ENCODE data around the gene ZNF80.

The ZNF80 gene

DNA sequence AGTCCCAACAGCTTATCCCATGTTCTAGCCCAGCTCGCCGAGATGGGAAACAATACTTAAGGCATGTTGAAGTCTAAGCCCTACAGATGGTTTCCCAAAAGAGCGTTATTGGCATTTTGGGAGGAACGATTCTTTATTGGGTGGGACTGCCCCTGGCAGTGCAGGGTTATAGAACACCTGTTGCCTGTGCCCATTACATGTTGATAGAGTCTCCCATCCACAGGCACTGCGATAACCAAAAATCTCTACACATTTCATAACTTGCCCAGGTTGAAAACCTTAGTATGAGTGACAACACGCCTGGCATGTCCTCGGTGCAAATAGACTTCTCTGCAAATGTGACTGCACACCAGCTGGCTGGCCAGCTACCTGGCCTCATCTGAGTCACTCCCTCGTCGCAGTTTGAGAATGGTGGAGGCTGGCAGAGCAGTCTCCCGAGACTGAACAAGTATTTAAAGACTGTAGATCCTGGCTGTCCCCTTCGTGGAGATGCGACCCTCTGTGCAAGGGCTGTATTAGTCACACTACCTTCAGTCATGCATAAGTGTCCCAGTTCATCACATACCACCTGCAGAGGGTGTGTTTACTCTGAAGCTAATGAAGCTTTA, 18.7 kb downstream of the ZNF80 start:
- Histone ChIP-seq H3K36me3 (ENCODE audit: insufficient read depth, low read depth, low read length) (no peaks in the 10 kb centered on the region), H3K4me1 (ENCODE audit: insufficient read depth, low read length) (peaks cover 17% of the 10 kb centered on the region; the same call in 1 of the 2 replicates), H3K27ac (ENCODE audit: low read length) (no peak overlapping the region), H3K27me3 (ENCODE audit: insufficient read depth, low read length) (no peaks in the 10 kb centered on the region), H3K9me3 (ENCODE audit: insufficient read depth, low read depth, low read length) (no peaks in the 10 kb centered on the region), H3K9ac (ENCODE audit: low read depth, low read length) (no peak overlapping the region), H3K4me3 (ENCODE audit: low read length) (no peak overlapping the region)

DNA sequence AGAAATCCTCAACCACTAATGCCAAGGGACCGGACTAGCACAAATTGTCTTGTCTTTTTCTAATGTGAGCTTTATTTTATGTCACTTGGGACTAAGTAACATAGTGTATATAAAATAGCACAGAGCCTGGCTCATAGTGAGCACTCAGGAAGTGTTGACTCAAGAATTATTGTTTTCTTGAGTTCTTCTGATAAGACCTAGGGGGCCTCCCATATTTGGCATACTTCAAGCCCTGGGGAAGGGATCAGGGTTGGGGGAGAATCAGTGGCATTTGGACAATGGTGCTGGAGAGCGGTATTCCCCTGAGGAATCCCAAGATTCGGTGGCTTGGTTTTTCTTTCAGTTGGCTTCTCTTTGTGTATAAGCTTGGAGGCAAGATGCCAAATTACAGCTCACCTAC, 19.4 kb downstream of the ZNF80 start:
- no peaks in the 10 kb centered on the region for H3K27me3 ChIP-seq (ENCODE audit: insufficient read depth, low read length)
- H3K4me3 ChIP-seq (ENCODE audit: low read length) = no peak overlapping the region
- H3K4me1 ChIP-seq (ENCODE audit: insufficient read depth, low read length) = peaks cover 23% of the 10 kb centered on the region
- H3K9ac ChIP-seq (ENCODE audit: low read depth, low read length) = no peak overlapping the region
- no peak overlapping the region for H3K27ac ChIP-seq (ENCODE audit: low read length)
- H3K9me3 ChIP-seq (ENCODE audit: insufficient read depth, low read depth, low read length) = no peaks in the 10 kb centered on the region
- no peaks in the 10 kb centered on the region for H3K36me3 ChIP-seq (ENCODE audit: insufficient read depth, low read depth, low read length)

DNA sequence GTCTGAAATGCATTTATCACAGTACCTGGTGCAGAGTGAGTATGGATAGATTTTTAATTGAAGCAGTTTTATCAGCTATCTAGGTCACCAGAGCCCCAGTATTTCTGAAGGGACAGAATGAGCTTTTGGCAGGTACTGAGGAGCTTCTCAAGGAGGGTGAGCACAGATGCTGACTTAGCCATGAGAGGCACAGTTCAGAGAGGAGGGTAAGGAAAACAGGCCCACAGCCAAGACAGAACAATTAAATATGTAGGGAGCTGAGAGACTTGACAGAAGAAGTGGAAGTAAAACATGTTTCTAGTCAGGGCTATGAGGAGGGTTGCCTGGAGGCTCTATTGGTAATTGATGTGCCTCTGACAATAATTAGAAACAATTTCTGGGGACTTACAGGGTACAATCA, 20.1 kb downstream of the ZNF80 start:
- Histone ChIP-seq H3K4me1 (ENCODE audit: insufficient read depth, low read length) (peaks cover 27% of the 10 kb centered on the region), H3K9me3 (ENCODE audit: insufficient read depth, low read depth, low read length) (no peaks in the 10 kb centered on the region), H3K4me3 (ENCODE audit: low read length) (no peak overlapping the region), H3K9ac (ENCODE audit: low read depth, low read length) (no peak overlapping the region), H3K27me3 (ENCODE audit: insufficient read depth, low read length) (no peaks in the 10 kb centered on the region), H3K27ac (ENCODE audit: low read length) (no peak overlapping the region), H3K36me3 (ENCODE audit: insufficient read depth, low read depth, low read length) (no peaks in the 10 kb centered on the region)

DNA sequence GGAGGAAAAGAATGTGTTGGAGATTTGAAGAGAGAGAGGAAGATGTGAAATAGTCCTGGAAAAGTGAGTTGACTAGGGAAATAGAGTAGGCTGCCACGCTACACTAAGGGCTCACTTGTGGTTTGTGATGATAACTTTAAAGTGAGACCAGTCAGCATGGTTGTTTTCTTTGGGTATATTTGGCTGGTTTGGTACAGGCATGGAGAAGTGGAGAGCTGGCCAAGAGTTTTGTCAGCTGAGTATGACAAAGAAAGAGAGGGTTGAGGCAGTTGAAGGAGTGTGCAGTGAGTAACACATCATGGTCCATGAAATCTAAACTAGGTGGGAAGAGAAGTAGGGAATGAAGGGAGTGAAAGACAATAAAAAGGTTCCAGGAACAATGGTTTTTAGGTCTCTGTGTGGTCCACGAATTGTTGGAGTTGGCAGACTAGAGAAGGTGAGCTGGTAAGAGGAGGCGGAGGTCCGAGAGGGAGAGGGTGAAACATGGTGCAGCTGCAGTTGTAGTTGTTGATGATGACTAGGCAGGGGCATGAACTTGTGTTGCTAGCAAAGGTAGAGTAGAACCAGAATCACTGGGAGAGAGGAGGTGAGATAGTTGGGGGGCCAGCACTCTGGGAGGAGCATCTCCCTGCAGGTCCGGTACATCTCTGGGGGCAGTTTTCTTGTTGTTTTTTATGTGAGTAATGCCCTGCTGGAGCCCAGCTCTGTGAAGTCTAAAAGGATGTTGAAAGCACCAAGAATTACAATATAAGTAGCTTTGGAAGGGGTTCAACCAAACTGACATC, 21.0 kb downstream of the ZNF80 start:
- no peak overlapping the region for H3K4me3 ChIP-seq (ENCODE audit: low read length)

DNA sequence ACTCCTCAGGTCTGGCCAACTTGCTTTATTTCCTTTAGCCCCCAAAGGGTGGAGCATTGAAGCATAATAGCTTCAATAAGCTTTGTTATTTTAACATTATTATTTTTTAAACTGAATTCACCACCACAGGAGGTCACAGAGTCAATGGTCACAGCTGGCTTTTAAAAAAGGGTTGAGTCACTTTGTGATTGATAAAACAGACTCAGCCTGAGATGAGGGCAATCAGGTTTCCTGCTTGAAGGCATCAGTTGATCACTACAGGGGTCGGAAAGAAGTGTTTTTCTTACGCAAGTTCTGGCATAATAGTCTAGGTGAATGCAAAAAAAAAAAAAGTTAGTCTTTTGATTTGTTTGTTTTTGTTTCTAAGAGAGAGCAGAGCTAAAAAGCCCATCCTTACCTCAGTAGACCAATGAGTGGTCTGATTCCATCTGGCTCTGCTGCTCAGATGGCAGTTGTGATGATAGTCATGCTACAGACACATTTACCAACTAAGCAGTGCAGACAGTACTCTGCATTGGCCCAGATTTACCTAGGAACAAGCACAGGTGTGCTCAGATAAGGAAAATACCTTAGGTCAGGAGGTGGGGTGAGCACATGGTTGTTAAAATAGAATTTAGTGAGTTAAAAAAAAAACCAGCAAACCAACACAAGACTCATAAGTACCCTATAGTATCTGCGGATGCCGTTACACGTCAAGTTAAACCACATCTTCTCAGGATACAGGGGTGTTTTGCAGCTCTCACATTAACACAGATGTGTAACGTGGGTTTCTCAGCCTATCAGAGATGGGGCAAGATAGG, 22.6 kb downstream of the ZNF80 start:
- Histone ChIP-seq H3K4me3 (ENCODE audit: low read length) (peak overlapping the region; percentile 32; the same call in 1 of the 2 replicates), H3K9ac (ENCODE audit: low read depth, low read length) (peak overlapping the region; percentile 23; the same call in 1 of the 2 replicates), H3K4me1 (ENCODE audit: insufficient read depth, low read length) (peaks cover 27% of the 10 kb centered on the region), H3K27me3 (ENCODE audit: insufficient read depth, low read length) (no peaks in the 10 kb centered on the region), H3K27ac (ENCODE audit: low read length) (no peak overlapping the region), H3K9me3 (ENCODE audit: insufficient read depth, low read depth, low read length) (no peaks in the 10 kb centered on the region), H3K36me3 (ENCODE audit: insufficient read depth, low read depth, low read length) (no peaks in the 10 kb centered on the region)

More for the DNA sequence above, 21.0 kb downstream of the ZNF80 start:
- no peak overlapping the region for H3K9ac ChIP-seq (ENCODE audit: low read depth, low read length)
- H3K27me3 ChIP-seq (ENCODE audit: insufficient read depth, low read length) = no peaks in the 10 kb centered on the region
- H3K36me3 ChIP-seq (ENCODE audit: insufficient read depth, low read depth, low read length) = no peaks in the 10 kb centered on the region
- peaks cover 27% of the 10 kb centered on the region for H3K4me1 ChIP-seq (ENCODE audit: insufficient read depth, low read length)
- H3K9me3 ChIP-seq (ENCODE audit: insufficient read depth, low read depth, low read length) = no peaks in the 10 kb centered on the region
- no peak overlapping the region for H3K27ac ChIP-seq (ENCODE audit: low read length)

DNA sequence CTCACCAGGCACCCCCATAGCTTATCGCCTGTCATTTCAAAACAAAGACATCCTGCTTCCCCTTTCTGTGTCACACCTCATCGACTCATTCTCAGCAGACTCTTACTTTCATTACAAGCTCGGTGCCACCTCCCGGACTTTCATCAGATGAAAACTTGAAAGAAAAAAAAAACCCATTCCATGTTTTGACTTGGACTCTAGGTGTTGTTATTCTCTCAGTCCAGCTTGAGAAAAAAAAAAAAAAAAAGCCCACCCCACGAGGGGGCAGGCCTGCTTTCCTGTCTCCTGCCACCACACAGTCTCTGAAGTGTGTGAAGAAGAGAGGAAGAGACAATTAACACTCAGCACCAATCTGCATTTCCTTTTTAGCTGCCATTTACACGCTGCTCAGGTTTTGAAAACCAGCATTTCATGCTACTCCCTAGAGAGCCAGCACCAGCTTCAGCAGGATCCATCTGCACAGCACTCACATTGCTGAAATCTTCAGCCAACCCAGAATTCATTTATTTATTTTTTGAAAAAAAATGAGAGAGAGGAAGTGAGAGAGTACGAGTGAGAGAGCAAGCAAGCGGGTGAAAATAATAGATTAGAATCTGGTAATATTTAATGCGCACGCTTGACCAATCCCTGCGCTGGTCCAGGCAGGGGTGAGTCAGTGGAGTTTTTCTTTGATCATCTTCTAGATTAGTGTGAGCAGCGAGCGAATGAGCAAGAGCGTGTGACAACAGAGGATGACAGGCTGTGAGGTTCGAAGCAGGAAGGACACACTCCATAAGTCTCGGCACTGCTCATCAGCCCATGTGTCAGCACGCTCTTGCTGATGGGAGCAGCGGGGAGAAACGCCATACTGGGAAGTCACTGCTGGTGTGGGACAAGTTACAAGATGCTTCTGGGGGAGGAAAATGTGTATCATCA, 23.5 kb downstream of the ZNF80 start:
- Histone ChIP-seq H3K9me3 (ENCODE audit: insufficient read depth, low read depth, low read length) (no peaks in the 10 kb centered on the region), H3K27ac (ENCODE audit: low read length) (no peak overlapping the region), H3K36me3 (ENCODE audit: insufficient read depth, low read depth, low read length) (no peaks in the 10 kb centered on the region), H3K4me3 (ENCODE audit: low read length) (peak overlapping the region; percentile 32; the same call in 1 of the 2 replicates), H3K27me3 (ENCODE audit: insufficient read depth, low read length) (no peaks in the 10 kb centered on the region), H3K4me1 (ENCODE audit: insufficient read depth, low read length) (peaks cover 27% of the 10 kb centered on the region), H3K9ac (ENCODE audit: low read depth, low read length) (peak overlapping the region; percentile 23; the same call in 1 of the 2 replicates)

DNA sequence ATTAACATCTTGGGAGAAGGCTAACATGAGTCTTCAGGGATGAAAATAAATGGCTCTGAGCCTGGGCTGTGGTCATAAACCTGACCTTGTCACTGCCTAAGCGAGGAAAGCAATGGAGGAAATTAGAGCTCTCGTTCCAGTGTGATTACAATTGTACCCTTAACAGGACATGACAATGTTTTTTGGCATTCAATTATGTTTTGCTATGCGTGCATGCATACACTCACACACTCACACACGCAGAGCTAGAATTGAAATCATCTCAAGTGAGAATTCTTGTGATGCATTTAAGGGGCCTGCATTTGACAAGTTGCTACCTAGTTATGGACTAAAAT, 24.1 kb downstream of the ZNF80 start:
- Histone ChIP-seq H3K9ac (ENCODE audit: low read depth, low read length) (no peak overlapping the region), H3K4me3 (ENCODE audit: low read length) (no peak overlapping the region), H3K27ac (ENCODE audit: low read length) (no peak overlapping the region), H3K4me1 (ENCODE audit: insufficient read depth, low read length) (peaks cover 27% of the 10 kb centered on the region), H3K36me3 (ENCODE audit: insufficient read depth, low read depth, low read length) (no peaks in the 10 kb centered on the region), H3K27me3 (ENCODE audit: insufficient read depth, low read length) (no peaks in the 10 kb centered on the region), H3K9me3 (ENCODE audit: insufficient read depth, low read depth, low read length) (no peaks in the 10 kb centered on the region)

DNA sequence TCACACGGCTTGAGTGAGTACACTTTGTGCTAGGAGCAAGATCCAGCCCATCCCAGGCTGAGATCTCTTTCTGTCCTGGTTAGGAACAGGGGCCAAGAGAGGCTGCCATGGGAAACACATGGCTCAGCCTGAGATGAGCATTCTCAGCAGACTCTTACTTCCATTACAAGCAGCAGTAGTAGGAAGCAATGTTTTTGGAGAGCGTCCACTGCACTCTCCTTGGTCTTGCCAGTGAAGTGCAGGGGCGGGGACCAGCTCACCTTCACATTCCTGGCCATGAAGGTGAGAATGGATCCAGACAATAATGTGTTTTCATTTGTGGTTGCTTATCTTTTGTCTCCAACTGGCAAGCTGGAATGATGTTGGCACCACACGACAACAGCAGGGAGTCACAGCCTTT, 24.7 kb downstream of the ZNF80 start:
- no peak overlapping the region for H3K27ac ChIP-seq (ENCODE audit: low read length)
- H3K9ac ChIP-seq (ENCODE audit: low read depth, low read length) = no peak overlapping the region
- no peaks in the 10 kb centered on the region for H3K36me3 ChIP-seq (ENCODE audit: insufficient read depth, low read depth, low read length)
- H3K4me3 ChIP-seq (ENCODE audit: low read length) = no peak overlapping the region
- H3K27me3 ChIP-seq (ENCODE audit: insufficient read depth, low read length) = no peaks in the 10 kb centered on the region
- no peaks in the 10 kb centered on the region for H3K9me3 ChIP-seq (ENCODE audit: insufficient read depth, low read depth, low read length)
- H3K4me1 ChIP-seq (ENCODE audit: insufficient read depth, low read length) = peaks cover 27% of the 10 kb centered on the region

DNA sequence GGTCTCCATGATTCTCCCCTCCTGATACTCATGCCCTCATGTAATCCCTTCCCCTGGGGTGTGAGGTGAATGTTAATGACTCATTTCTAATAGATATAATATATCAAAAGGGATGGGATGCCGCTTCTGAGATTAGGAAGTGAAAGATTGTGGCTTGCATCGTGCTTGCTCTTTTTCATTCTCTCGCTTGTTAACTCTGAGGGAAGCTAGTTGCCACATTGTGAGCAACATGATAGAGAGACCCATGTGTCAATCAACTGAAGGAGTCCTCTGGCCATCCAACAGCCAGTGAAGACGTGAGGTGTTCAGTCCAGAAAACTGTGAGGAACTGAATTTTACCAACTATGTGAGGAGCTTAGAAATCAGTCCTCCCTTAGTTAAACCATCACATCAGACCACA, 29.6 kb downstream of the ZNF80 start:
- Histone ChIP-seq H3K27me3 (ENCODE audit: insufficient read depth, low read length) (no peaks in the 10 kb centered on the region), H3K4me3 (ENCODE audit: low read length) (no peak overlapping the region), H3K4me1 (ENCODE audit: insufficient read depth, low read length) (peaks cover 1% of the 10 kb centered on the region), H3K9me3 (ENCODE audit: insufficient read depth, low read depth, low read length) (no peaks in the 10 kb centered on the region), H3K36me3 (ENCODE audit: insufficient read depth, low read depth, low read length) (no peaks in the 10 kb centered on the region), H3K27ac (ENCODE audit: low read length) (no peak overlapping the region), H3K9ac (ENCODE audit: low read depth, low read length) (no peak overlapping the region)

DNA sequence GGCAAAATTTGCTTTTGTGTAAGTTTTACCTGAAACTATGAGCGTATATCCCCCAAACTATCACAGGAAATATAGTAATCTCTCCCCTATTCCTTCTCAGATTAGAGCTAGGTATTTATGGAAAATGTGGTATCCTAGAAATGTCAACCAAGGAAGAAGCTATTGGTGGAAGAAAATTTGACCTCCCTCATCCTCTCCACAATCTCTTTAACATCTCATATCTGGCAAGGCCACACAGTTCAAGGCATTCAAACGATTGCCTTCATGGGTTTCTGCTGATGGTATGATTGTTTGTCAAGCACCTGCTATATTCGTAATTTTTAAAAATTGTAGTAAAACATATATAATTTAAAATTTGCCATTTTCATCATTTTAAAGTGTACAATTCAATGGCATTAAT, 31.0 kb downstream of the ZNF80 start:
- Histone ChIP-seq H3K9me3 (ENCODE audit: insufficient read depth, low read depth, low read length) (no peaks in the 10 kb centered on the region), H3K27me3 (ENCODE audit: insufficient read depth, low read length) (no peaks in the 10 kb centered on the region), H3K4me3 (ENCODE audit: low read length) (no peak overlapping the region), H3K36me3 (ENCODE audit: insufficient read depth, low read depth, low read length) (no peaks in the 10 kb centered on the region), H3K9ac (ENCODE audit: low read depth, low read length) (no peak overlapping the region), H3K27ac (ENCODE audit: low read length) (no peak overlapping the region), H3K4me1 (ENCODE audit: insufficient read depth, low read length) (no peaks in the 10 kb centered on the region)

DNA sequence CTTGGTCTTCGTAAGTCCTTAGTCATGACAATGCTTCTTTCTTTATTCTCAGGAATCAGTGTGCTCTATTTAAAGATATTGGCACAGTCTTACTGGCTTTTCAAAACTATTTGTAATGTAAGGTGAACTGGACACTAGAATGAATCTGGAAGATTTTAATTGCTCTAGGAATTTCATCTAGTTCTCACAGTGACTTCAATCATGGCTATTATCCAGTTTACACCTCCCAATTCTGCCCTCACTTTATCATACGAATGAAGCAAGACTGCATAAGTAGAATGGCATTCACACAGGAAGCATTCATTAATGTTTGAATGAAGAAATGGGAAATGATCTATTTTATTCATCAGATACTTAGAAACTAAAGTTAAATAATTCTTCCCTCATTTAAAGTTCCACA, 31.8 kb downstream of the ZNF80 start:
- Histone ChIP-seq H3K9ac (ENCODE audit: low read depth, low read length) (no peak overlapping the region), H3K27me3 (ENCODE audit: insufficient read depth, low read length) (no peaks in the 10 kb centered on the region), H3K4me3 (ENCODE audit: low read length) (no peak overlapping the region), H3K9me3 (ENCODE audit: insufficient read depth, low read depth, low read length) (no peaks in the 10 kb centered on the region), H3K36me3 (ENCODE audit: insufficient read depth, low read depth, low read length) (no peaks in the 10 kb centered on the region), H3K27ac (ENCODE audit: low read length) (no peak overlapping the region), H3K4me1 (ENCODE audit: insufficient read depth, low read length) (no peaks in the 10 kb centered on the region)
